ENCODE data around the gene MRPS34.

DNA sequence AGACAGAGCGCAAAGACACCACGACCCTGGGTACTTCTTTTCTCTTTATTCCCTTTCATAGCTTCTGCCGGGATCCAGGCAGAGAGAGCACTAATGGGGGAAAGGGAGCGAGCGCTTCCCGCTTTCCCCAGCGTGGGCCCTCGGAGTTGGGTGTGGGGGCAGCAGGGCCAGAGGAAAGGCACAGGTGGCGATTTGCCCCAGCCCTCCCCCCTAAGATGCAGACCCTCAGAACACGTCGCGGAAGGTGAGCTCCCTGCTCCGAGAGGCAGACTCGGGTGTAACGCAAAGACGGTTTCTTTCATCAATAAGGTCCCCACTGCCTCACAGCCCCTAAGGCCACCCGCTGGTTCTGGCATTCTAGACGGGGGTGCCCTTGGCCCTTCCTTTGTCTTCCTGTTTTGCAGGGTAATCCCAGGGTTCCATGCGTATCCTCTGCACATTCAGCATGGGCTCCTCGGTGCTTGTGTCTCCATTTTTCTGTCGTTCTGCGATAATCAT is 1.0 kb downstream of the MRPS34 start:
- no peak for TF ChIP-seq CTCF (IDR thresholded peaks at IDR 0.05 in 2 of 3, conservative IDR thresholded peaks at IDR 0.05 in 1 of 3; ENCODE audit: insufficient read depth in 2 of 3, low read depth in 1 of 3, low read length in 3 of 3)
- TF ChIP-seq PRPF4 (IDR thresholded peaks at IDR 0.05; ENCODE audit: insufficient read depth, low read depth, low read length, poor library complexity, severe bottlenecking) = no peak
- no peak for TF ChIP-seq ZZZ3 (IDR thresholded peaks at IDR 0.05)
- TF ChIP-seq RNF219 (CRISPR knock-in tag; IDR thresholded peaks at IDR 0.05) = no peak
- no peak for TF ChIP-seq ETS1 (conservative IDR thresholded peaks at IDR 0.05; ENCODE audit: control insufficient read depth, low read depth, low read length)
- no peak for TF ChIP-seq POLR2B (IDR thresholded peaks at IDR 0.05; ENCODE audit: low read depth, partially characterized antibody)
